ENCODE data around the gene TSSK3. TPM values are rescaled to one million over a fixed set of nuclear protein-coding genes. Genes with fewer than 3 reads are reported as not detected.
A peak's percentile ranks its signal among the peaks of the same experiment; 100 is the strongest.

Gene TSSK3
- total and polyA plus RNA-seq, 9 of the 15 experiments (the other 6 are each of a cell fraction or from before 2014, with no cell fraction given), result 0.27 to 2.8 (median 1.9) TPM

GRCh38 chr1:32351399-32352238 lies 10.7 kb upstream of the TSSK3 start (continued):
- TF ChIP-seq ZBTB34 (CRISPR knock-in tag; IDR thresholded peaks at IDR 0.05) (no peak), USF2 (CRISPR knock-in tag; IDR thresholded peaks at IDR 0.05) (peak; percentile 73), NKRF (IDR thresholded peaks at IDR 0.05; ENCODE audit: borderline replicate concordance) (peak; percentile 22; the same call in 1 of the 2 replicates), PPARD (CRISPR knock-in tag; IDR thresholded peaks at IDR 0.05) (no peak), PHB2 (IDR thresholded peaks at IDR 0.05; ENCODE audit: low read depth) (no peak), TFAP4 (CRISPR knock-in tag; IDR thresholded peaks at IDR 0.05; ENCODE audit: borderline replicate concordance) (peak; percentile 93), PREB (CRISPR knock-in tag; IDR thresholded peaks at IDR 0.05) (peak; percentile 31; the same call in 1 of the 2 replicates), KAT7 (CRISPR knock-in tag; IDR thresholded peaks at IDR 0.05; ENCODE audit: borderline replicate concordance) (peak; percentile 38; the same call in 1 of the 2 replicates), NFIC (IDR thresholded peaks at IDR 0.05) (no peak; the same call in 1 of the 2 replicates), ZNF24 (IDR thresholded peaks at IDR 0.05) (peak; percentile 59; the same call in 1 of the 2 replicates), NCOA2 (IDR thresholded peaks at IDR 0.05; ENCODE audit: partially characterized antibody in 2 of 2) (no peak), USF1 (CRISPR knock-in tag; IDR thresholded peaks at IDR 0.05) (peak; percentile 74), ZNF639 (CRISPR knock-in tag; conservative IDR thresholded peaks at IDR 0.05 in 1 of 2, IDR thresholded peaks at IDR 0.05 in 1 of 2) (peak in 1 of 2 experiments; percentile 80; a peak in 1 of 4 replicates), NR2C2 (CRISPR knock-in tag; IDR thresholded peaks at IDR 0.05) (0 out of 2 replicates have a peak, but pooled peaks have one; percentile 41), NR2C2 (tag; IDR thresholded peaks at IDR 0.05) (peak; percentile 75; the same call in 1 of the 2 replicates)
